NB4 (cell line): Measurements from ENCODE around the gene VEPH1.

Experiments
- DNase-seq: peaks from one replicate; pipeline ENCODE4 v3.0.0; 2010; ENCODE audit warnings: low read depth
- H3K4me3 ChIP-seq: one replicate; pipeline ENCODE4 v1.5.1; 2011; ENCODE audit warnings: mild to moderate bottlenecking, low read depth, low read length, moderate library complexity
- CTCF ChIP-seq: IDR thresholded peaks from one replicate; pipeline ENCODE4 v1.5.1; 2012; ENCODE audit warnings: low read depth, low read length
- MAX ChIP-seq: IDR thresholded peaks from 2 replicates; pipeline ENCODE4 v1.6.1; 2011; ENCODE audit warnings: low read depth, low read length
- MYC ChIP-seq: IDR thresholded peaks from 2 replicates; pipeline ENCODE4 v1.6.1; 2011; ENCODE audit warnings: low read depth, low read length
- POLR2A ChIP-seq: IDR thresholded peaks from 2 replicates; pipeline ENCODE4 v1.6.1; 2011; ENCODE audit warnings: mild to moderate bottlenecking; ENCODE audit not compliant: insufficient read length; ENCODE audit errors: extremely low read depth

The VEPH1 gene

GRCh38 chr3:157416347-157417087, 86.7 kb downstream of the VEPH1 start:
- DNase-seq = no peak
- no peak for TF ChIP-seq POLR2A
- TF ChIP-seq CTCF = no peak
- TF ChIP-seq MAX = no peak
- no peak for TF ChIP-seq MYC
- H3K4me3 ChIP-seq = no peak overlapping the region

- no peak for TF ChIP-seq MAX
- no peak for TF ChIP-seq MYC
- TF ChIP-seq POLR2A = no peak
- no peak for TF ChIP-seq CTCF
- H3K4me3 ChIP-seq = no peak overlapping the region
- no peak for DNase-seq
Observed at GRCh38 chr3:157414861-157415260, 88.4 kb downstream of the VEPH1 start.

GRCh38 chr3:157412323-157412855, 90.8 kb downstream of the VEPH1 start:
- H3K4me3 ChIP-seq = no peak overlapping the region
- DNase-seq = no peak
- no peak for TF ChIP-seq MYC
- TF ChIP-seq MAX = no peak
- no peak for TF ChIP-seq POLR2A

GRCh38 chr3:157410945-157411344, 92.3 kb downstream of the VEPH1 start:
- no peak overlapping the region for H3K4me3 ChIP-seq
- no peak for DNase-seq
- no peak for TF ChIP-seq MAX
- TF ChIP-seq POLR2A = no peak
- no peak for TF ChIP-seq CTCF
- TF ChIP-seq MYC = no peak

- no peak overlapping the region for H3K4me3 ChIP-seq
Observed at GRCh38 chr3:157409516-157409915, 93.7 kb downstream of the VEPH1 start.

More at GRCh38 chr3:157409516-157409915, 93.7 kb downstream of the VEPH1 start:
- no peak for TF ChIP-seq CTCF
- TF ChIP-seq MYC = no peak
- no peak for DNase-seq
